ENCODE data around the gene USP6.
A peak's percentile ranks its signal among the peaks of the same experiment; 100 is the strongest.
"Not testable (repeated sequence)": the region's sequence is repeated elsewhere in the genome, so short reads cannot be mapped to it uniquely, and the experiment has no call there.

The USP6 gene

DNA sequence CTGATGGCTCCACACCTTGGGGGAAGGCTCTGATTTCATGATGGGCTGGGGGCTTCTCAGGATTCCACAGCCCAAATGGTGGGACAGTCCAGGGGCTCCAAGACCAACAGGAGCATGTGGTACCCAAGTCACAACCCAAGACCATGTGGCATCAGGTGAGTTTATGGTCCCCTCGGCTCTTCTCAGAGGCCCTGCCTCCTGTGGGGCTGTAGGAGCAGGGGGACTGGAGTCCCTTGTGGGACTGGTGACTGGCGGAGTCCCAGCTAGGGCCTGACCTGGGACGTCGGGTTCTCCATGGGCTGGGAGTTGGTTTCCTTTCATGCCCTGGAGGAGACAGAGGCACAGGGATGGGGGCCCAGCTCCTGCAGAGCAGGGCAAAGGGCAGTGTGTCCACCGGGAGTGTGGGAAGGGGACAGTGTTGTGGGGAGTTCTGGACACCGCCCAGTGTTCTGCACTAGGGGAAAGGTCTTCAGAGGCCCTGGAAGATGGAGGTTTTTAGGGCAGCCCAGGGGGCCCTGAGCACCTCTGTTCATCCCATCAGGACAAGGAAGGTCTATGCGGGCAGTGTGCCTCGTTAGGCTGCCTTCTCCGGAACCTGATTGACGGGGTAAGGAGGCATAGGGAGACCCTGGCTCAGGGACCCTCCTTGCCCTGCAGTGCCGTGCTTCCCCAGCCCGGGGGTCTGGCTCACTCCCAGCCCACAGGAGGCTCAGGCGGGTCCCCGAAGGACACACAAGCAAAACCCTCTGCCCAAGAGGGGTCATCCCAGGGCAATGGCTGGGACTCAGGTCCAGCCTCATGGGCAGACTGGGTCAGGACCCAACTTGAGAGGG is 21.0 kb downstream of the USP6 start:
- DNase-seq = not testable (repeated sequence)

DNA sequence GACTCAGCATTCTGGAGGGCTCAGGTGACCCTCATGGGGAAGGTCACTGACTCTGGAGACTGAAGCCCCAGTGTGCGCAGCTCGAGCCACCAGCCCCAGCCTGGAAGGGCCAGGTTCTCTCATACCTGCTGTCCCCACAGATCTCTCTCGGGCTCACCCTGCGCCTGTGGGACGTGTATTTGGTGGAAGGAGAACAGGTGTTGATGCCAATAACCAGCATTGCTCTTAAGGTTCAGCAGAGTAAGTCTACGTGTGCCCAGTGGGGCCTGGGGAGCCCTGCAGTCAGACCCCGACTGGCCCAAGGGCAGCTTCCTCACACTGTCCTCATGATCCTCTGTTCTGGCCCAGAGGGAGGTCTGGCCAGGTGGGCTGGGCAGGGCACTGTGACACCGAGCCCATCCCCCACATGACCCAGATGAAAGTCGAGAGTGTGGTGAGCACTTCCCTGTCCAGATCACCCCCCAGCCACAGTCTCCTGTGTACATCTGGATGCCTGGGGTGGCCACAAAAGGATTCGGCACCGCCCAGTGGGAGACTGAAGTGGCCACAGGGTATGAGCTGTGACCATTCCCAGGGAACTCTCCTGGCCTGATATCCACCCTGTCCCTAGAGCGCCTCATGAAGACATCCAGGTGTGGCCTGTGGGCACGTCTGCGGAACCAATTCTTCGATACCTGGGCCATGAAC is 21.8 kb downstream of the USP6 start:
- DNase-seq = not testable (repeated sequence)

DNA sequence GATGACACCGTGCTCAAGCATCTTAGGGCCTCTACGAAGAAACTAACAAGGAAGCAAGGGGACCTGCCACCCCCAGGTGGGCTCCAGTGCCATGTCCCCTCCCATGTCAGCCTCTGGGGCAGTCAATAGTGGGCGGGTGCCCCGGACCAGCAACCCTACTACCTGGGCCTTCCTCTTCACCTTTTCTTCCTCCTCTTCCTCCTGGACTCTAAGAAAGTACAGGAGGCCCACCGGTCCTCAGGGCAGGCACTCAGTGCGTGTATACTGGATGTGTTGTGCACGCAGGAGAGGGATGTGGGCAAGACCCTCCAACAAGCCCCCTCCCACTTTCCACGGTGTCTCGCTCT is 22.3 kb downstream of the USP6 start:
- not testable (repeated sequence) for DNase-seq

DNA sequence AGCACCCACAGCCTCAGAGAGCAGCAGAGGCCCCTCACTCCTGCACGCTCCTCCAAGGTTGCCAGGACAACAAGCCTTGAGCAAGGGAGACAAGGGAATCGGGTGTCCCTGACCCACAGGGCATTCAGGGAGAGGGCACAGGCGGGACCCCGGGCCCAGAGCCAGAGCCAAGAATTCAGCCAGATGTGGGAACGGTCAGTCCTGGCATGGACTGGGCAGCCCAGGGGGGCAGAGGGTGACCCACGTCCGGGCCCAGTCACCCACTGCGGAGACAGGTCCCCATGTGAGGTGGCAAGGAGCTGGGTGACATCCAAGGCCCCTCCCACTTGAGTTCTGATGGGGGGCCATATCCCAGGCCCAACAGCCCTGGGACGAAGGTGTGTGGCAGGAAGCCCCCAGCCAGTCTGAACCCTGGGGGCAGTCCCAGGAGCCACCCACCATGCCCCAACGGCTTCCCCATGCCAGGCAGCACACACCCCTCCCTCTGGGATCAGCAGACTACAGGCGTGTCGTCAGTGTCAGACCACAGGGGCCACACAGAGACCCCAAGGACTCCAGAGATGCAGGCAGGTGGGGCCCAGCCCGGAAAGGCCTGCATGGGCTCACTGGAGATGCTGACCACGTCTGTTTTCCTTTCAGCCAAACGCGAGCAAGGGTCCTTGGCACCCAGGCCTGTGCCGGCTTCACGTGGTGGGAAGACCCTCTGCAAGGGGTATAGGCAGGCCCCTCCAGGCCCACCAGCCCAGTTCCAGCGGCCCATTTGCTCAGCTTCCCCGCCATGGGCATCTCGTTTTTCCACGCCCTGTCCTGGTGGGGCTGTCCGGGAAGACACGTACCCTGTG is 23.0 kb downstream of the USP6 start:
- no peak for DNase-seq

DNA sequence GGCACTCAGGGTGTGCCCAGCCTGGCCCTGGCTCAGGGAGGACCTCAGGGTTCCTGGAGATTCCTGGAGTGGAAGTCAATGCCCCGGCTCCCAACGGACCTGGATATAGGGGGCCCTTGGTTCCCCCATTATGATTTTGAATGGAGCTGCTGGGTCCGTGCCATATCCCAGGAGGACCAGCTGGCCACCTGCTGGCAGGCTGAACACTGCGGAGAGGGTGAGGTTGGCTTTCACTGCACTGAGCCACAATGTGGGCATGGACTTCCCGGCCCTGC is 23.6 kb downstream of the USP6 start:
- DNase-seq = no peak

DNA sequence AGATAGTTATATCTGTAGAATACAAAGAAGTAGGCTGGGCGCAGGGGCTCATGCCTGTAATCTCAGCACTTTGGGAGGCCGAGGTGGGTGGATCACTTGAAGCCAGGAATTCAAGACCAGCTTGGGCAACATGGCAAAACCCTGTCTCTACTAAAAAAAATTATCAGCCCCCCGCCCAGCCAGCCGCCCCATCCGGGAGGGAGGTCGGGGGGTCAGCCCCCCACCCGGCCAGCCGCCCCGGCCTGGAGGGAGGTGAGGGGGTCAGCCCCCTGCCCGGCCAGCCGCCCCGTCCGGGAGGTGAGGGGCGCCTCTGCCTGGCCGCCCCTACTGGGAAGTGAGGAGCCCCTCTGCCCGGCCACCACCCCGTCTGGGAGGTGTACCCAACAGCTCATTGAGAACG is 27.0 kb downstream of the USP6 start:
- DNase-seq = not testable (repeated sequence)

DNA sequence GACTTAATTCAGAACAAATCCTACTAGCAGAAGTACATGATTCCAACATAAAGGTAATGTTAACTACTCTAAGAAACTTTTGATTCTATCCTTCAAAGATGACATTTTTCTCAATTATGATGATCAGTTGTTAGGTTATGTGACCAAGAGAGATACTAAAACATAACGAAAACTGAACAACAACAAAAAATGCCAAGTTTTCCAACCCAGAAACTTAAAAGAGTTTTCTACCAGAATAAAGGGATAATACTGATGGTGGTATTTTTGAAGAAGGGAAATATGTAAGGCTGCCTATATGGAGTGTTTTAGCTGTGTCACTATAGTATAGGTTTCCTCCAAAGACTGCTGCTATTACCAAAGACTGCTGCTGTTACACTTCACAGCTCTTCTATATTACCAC is 30.3 kb downstream of the USP6 start:
- DNase-seq = not testable (repeated sequence)

DNA sequence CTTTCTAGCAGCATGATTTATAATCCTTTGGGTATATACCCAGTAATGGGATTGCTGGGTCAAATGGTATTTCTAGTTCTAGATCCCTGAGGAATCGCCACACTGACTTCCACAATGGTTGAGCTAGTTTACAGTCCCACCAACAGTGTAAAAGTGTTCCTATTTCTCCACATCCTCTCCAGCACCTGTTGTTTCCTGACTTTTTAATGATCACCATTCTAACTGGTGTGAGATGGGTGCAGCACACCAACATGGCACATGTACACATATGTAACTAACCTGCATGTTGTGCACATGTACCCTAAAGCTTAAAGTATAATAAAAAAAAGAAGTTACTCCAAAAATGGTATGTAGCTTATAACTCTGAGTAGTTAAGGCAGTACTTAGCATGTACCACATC is 44.9 kb downstream of the USP6 start:
- DNase-seq = not testable (repeated sequence)

DNA sequence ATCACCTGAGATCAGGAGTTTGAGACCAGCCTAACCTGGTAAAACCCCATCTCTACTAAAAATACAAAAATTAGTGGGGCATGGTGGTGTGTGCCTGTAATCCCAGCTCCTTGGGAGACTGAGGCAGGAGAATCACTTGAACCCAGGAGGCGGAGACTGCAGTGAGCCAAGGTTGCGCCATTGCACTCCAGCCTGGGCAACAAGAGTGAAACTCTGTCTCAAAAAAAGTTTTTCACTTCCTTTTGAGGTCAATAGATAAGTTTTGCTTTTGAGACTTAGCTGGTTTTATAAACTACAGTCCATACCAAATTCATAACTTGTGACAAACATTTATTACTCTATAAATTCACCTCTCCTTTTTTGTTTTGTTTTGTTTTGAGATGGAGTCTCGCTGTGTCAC is 46.0 kb downstream of the USP6 start:
- not testable (repeated sequence) for DNase-seq

DNA sequence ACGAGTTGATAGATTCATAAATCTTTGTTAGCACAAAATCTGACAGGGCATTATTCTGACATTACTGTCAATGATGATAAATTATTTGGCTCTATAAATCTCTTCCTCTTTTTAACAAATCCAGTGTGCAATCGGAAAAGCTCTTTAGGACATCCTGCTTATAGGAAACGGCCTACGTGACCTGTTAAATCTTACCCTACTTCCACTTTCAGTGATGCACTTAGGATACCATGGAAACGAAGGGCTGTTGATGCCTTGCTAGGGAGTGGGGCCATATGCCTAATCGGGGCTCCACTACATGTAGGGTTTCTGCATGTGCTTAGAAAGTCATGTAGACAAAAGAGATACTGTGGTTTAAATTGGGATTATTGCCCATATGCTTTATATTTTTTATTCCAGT is 48.6 kb downstream of the USP6 start:
- DNase-seq = no peak

DNA sequence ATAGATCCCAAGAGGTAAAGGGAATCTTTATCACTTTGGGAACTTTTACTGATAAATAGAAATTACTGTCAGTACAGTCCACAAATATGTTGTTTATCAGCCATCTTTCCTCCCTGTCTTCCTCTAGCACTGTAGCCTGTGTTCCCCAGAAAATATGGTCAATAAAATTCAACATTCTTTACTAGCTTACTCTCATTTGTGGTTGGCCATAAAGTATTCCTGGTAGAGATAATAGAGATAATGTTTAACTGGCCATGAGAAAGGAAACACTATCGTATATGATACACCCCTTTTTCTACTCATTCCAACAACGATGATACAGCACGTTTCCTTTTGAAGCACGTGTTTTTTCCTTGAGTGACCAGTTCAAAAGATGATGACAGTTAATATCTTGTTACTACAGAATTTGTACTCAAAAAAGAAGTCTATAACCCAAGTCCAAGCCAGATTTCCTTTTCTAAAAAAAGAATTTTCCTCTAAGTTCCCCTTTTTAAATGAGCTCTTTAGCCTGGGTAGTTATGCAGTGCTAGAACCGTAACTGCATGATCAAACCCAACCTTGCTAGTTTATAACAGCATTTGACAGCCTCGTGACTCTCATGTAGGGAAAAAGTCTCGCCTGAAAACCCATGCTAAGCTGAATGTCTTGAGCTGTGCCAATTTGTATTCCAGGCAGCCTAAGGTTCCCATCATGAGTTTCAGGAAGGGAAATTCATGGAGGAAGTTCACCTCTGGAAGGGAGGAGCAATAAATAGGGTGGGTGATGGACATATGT is 50.1 kb downstream of the USP6 start:
- DNase-seq = peak; percentile 13 to 15

DNA sequence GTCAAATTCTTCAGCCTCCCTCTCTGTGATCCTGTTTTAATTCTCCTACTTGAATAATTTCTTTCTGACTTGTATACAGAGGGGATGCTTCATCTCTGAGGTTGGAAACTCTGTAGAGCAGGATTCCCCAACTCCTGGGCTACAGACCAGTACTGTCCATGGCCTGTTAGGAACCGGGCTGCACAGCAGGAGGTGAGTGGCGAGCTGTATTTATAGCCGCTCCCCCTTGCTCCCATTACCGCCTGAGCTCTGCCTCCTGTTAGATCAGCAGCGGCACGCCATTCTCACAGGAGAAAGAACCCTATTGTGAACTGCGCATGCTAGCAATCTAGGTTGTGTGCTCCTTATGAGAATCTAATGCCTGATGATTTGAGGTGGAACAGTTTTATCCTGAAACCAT is 59.2 kb downstream of the USP6 start:
- not testable (repeated sequence) for DNase-seq

DNA sequence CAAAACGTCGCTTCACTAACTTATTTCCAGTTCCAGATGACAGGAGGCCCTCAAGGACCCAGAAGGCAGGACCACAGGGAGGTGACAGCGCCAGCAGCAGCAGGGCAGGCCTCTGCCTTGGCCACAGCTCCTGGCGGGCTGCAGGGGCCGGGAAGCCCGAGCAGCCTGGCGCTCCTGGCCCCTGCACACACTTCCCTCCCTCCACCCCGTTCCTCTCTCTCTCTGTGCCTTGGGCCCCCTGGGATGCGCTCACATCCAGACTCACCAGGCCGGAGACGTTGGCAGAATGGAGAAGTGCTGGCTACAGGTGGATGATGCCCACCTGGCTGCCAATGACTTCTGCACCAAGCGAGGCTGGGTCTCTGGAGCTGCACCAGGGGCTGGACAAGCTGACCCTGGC is 63.2 kb downstream of the USP6 start:
- no peak for DNase-seq

DNA sequence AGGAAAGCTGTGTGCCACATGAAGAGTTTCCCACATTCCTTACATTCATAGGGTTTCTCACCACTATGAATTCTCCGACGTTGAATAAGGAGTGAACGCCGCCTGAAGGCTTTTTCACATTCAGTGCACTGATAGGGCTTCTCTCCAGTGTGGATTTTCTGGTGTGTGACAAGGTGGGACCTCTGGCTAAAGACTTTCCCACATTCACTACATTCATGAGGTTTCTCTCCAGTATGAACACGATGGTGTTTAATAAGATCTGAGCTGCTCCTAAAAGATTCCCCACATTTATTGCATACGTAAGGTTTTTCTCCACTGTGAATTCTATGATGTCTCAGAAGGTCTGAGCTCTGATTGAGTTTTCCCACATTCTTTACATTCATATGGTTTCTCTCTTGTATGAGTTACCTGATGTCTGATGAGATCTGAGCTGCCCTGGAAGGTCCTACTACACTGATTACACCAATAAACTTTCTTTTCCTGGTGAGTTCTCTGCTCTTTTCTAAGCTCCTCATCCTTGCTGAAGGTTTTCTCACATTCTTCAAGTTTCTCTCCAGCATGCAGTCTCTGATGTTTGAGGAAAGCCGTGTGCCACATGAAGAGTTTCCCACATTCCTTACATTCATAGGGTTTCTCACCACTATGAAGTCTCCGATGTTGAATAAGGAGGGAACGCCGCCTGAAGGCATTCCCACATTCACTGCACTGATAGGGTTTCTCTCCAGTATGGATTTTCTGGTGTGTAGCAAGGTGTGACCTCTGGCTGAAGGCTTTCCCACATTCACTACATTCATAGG is 65.9 kb downstream of the USP6 start:
- no peak for DNase-seq

DNA sequence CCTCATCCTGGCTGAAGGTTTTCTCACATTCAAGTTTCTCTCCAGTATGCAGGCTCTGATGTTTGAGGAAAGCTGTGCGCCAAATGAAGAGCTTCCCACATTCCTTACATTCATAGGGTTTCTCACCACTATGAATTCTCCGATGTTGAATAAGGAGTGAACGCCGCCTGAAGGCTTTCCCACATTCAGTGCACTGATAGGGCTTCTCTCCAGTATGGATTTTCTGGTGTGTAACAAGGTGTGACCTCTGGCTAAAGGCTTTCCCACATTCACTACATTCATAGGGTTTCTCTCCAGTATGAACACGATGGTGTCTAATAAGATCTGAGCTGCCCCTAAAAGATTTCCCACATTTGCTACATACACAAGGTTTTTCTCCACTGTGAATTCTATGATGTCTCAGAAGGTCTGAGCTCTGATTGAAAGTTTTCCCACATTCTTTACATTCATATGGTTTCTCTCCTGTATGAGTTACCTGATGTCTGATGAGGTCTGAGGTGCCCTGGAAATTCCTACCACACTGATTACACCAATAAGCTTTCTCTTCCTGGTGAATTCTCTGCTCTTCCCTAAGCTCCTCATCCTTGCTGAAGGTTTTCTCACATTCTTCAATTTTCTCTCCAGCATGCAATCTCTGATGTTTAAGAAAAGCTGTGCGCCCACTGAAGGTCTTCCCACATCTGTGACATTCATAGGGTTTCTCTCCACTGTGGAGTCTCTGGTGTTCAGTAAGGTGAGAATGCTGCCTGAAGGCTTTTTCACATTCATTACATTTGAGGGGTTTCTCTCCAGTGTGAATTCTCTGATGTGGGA is 67.0 kb downstream of the USP6 start:
- DNase-seq = no peak

DNA sequence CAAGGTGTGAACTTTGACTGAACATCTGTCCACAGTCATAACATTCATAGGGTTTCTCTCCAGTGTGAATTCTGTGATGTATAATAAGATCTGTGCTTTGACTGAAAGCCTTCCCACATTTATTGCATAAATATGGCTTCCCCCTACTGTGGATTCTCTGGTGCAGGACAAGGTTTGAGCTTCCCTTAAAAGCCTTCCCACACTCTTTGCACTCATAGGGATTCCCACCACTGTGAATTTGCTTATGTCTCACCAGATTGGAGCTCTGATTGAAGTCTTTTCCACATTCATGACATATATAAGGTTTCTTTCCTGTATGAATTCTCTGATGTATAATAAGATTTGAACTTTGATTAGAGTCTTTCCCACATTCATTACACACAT is 67.6 kb downstream of the USP6 start:
- no peak for DNase-seq

DNA sequence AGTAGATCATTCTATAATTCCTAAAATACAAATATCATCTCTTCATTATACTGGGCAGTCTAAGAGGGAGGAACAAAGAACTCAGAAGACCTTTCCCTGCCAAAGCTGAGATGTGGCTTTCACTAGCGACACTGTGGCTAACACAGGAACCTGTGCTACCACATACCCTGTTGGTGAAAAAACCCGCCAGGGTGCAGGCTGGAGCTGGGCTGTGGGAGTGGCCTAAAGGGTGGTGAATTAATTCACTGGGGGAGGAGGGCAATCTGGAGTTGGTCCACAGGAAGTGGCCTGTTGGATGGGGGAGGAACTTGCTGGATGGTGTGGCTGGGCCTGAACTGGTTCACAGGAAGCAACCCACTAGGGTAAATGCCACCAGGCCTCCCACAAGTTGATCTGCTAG is 68.5 kb downstream of the USP6 start:
- no peak for DNase-seq

DNA sequence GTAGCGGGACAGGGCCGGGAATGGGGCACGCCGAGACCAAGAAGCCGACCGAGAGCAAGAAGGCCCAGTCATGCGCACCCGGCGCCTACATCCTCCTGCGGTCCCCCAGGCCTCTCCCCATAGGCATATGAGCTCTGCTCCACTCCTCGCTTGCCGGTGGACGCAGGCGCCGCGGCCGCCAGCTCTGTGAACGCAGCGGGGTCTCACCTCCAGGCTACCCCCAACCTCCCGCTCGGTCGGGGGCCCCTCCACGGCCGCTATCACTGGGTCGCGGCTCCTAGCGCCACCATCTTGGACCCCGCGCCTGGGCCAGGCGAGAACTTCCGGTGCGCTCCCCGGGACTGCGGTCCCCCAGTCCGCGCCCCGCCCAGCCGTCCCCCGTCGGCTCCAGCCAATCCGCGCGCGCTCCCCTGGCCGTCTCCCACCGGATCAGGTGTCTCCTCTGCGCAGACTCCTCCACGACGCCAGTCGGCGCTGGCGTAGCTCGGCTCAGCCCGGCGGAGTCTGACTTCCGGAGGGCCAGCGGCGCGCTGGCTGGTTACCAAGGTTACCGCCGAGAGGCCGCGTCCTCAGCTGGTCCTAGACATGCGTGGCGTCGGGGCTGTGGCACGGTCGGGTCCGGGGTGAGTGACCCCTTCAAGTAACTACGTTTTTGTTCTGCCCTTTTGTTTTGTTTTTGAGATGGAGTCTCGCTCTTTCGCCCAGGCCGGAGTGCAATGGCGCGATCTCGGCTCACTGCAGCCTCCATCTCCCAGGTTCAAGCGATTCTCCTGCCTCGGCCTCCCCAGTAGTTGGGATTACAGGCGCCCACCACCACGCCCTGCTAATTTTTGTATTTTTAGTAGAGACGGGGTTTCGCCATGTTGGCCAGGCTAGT is 75.9 kb downstream of the USP6 start, which contains the start of gene ZNF594:
Gene ZNF594, minus strand, starts transcription at position 328 of the 877 bp plus-strand sequence. CDS start 7,612 bp downstream, outside the sequence.
- DNase-seq = peak; percentile 74 to 76

DNA sequence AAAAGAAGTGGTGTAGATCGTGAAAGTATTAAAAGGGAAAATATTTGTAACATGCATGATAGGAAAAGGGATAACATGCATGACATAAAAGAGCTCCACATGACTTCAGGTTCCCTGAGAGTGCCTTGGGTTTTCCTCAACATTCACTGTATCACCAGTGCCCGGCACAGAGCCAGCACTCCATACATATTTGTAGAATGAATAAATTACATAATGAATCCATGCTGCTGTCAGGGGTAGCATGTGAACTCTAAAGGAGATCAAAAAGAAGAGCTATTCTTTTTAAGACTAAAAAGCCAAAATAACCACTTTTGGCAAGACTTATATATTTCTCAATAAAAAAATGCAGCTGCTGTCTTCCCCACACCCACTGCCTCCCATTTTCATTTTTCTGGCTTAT is 78.5 kb downstream of the USP6 start:
- no peak for DNase-seq

DNA sequence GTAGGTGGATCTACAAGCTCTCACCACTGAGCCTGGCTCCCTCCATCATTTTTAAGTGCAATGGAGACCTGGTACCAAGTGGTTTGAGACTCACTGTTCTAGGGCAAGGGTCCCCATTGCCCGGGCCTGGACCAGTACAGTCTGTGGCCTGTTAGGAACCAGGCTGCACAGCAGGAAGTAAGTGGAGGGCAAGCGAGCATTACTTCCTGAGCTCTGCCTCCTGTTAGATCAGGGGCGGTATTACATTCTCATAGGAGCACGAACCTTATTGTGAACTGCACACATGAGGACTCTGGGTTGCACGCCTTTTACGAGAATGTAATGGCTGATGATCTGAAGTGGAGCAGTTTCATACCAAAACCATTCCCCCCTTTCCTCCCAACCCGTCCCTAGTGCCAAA is 82.6 kb downstream of the USP6 start:
- no peak for DNase-seq

Measured in Kasumi-1 (cell line).